ENCODE results near the gene ADARB2. TPM values are rescaled to one million over a fixed set of nuclear protein-coding genes. Genes with fewer than 3 reads are reported as not detected.

ADARB2 gene
- total and polyA plus RNA-seq, 4 donors: 0.22 to 1.3 (median 0.55) TPM

DNA sequence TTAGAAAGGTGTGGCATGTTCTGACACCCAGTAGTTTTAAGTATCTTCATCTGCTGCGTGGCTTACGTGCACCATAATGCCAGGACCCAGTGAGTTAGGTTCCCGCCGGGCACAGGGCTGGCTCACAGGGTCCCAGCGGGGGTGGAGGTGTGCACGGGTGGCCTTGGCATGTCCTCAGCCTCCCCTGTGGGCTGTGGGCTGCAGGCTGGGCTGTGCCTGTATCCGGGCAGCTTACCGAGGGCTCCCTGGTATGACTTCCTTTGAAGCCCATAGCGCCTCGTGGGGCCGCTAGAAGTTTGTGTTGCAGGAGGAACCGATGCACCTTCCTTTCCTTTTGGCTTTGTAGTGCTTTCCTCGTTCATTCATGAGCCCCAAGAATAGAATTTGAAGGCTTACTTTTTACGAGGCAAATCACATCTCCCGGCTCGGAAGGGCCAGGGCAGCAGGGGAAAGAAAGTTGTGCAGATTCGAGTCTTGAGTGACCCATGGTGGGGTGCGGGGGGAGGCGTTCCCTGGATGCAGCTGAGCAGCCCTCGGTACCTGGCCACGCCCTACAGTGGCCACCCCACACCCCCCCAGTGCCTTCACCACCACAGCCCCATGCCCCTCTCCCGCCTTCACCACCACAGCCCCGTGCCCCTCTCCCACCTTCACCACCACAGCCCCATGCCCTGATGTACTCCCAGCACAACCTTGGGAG, 568.0 kb downstream of the ADARB2 start:
- ATAC-seq (ENCODE audit: insufficient read depth, low FRiP score) (no peak), DNase-seq (no peak)
- 72 to 82% methylated on average over 23 of the region's 23 CpGs for WGBS, 2 donors
- Histone ChIP-seq H3K9ac (ENCODE audit: insufficient read depth in 1 of 2, low read length in 2 of 2) (no peak overlapping the region), H3K27ac (ENCODE audit: low read depth in 1 of 2, low read length in 1 of 2) (no peak overlapping the region), H3K4me1 (ENCODE audit: control insufficient read depth in 5 of 5, insufficient read depth in 5 of 5, low read length in 5 of 5) (peaks cover 0 to 3% (median 0%) of the 10 kb centered on the region in 5 donors), H3K36me3 (ENCODE audit: control insufficient read depth in 4 of 4, insufficient read depth in 4 of 4, low read length in 4 of 4) (no peaks in the 10 kb centered on the region), H3K9me3 (ENCODE audit: control insufficient read depth in 4 of 4, insufficient read depth in 3 of 4, low read length in 3 of 4) (peaks cover 0 to 2% (median under 1%) of the 10 kb centered on the region in 4 donors), H3K4me3 (no peak overlapping the region), H3K27me3 (ENCODE audit: control insufficient read depth in 3 of 3, insufficient read depth in 3 of 3, low read length in 2 of 3) (peaks cover 0 to 6% (median 0%) of the 10 kb centered on the region in 3 donors)
- TF ChIP-seq, protein P1, sequence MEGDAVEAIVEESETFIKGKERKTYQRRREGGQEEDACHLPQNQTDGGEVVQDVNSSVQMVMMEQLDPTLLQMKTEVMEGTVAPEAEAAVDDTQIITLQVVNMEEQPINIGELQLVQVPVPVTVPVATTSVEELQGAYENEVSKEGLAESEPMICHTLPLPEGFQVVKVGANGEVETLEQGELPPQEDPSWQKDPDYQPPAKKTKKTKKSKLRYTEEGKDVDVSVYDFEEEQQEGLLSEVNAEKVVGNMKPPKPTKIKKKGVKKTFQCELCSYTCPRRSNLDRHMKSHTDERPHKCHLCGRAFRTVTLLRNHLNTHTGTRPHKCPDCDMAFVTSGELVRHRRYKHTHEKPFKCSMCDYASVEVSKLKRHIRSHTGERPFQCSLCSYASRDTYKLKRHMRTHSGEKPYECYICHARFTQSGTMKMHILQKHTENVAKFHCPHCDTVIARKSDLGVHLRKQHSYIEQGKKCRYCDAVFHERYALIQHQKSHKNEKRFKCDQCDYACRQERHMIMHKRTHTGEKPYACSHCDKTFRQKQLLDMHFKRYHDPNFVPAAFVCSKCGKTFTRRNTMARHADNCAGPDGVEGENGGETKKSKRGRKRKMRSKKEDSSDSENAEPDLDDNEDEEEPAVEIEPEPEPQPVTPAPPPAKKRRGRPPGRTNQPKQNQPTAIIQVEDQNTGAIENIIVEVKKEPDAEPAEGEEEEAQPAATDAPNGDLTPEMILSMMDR (IDR thresholded peaks at IDR 0.05; ENCODE audit: control extremely low read depth, extremely low read depth): no peak

- no peaks in the 10 kb centered on the region for H3K36me3 ChIP-seq (ENCODE audit: control insufficient read depth in 4 of 4, insufficient read depth in 4 of 4, low read length in 4 of 4)
These were observed 568.6 kb downstream of the ADARB2 start for GRCh38 chr10:1168763-1169162.

DNA sequence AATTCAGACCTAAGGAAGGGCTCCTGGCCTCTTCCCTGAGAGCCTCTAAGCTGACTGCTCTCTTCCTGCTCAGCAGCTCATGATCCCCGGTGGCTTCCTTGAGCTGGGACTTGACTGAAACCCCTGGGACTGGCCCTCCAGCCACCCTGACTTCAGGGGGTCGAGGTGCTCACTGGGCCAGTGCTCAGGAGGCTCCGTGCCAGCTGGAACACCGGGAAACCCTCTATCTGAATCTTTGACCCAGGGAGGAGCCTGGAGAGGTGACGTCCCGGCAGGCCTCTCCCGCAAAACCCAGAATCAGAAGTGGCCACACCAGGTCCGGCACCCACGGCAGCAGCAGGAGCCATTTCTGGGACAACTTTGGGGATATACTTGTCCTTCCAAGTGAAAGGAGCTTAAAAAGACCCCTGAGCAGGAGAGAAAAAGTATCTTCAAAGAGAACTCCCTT, 570.5 kb downstream of the ADARB2 start:
- H3K9me3 ChIP-seq (ENCODE audit: control insufficient read depth in 4 of 4, insufficient read depth in 3 of 4, low read length in 3 of 4): peaks cover 0 to 1% (median 0%) of the 10 kb centered on the region in 4 donors
- no peak overlapping the region for H3K27ac ChIP-seq (ENCODE audit: low read depth in 1 of 2, low read length in 1 of 2)
- H3K9ac ChIP-seq (ENCODE audit: insufficient read depth in 1 of 2, low read length in 2 of 2): no peak overlapping the region
- H3K4me1 ChIP-seq (ENCODE audit: control insufficient read depth in 5 of 5, insufficient read depth in 5 of 5, low read length in 5 of 5): peaks cover 0 to 3% (median 0%) of the 10 kb centered on the region in 5 donors
- DNase-seq (no peak), ATAC-seq (ENCODE audit: insufficient read depth, low FRiP score) (no peak)
- TF ChIP-seq, protein P1 (IDR thresholded peaks at IDR 0.05; ENCODE audit: control extremely low read depth, extremely low read depth): no peak
- peaks cover 0 to 6% (median 0%) of the 10 kb centered on the region in 3 donors for H3K27me3 ChIP-seq (ENCODE audit: control insufficient read depth in 3 of 3, insufficient read depth in 3 of 3, low read length in 2 of 3)
- no peaks in the 10 kb centered on the region for H3K36me3 ChIP-seq (ENCODE audit: control insufficient read depth in 4 of 4, insufficient read depth in 4 of 4, low read length in 4 of 4)
- WGBS, 2 donors: 85 to 89% methylated on average over 9 of the region's 9 CpGs
- H3K4me3 ChIP-seq: no peak overlapping the region

More at GRCh38 chr10:1168763-1169162, 568.6 kb downstream of the ADARB2 start:
- peaks cover 0 to 6% (median 0%) of the 10 kb centered on the region in 3 donors for H3K27me3 ChIP-seq (ENCODE audit: control insufficient read depth in 3 of 3, insufficient read depth in 3 of 3, low read length in 2 of 3)
- no peak overlapping the region for H3K27ac ChIP-seq (ENCODE audit: low read depth in 1 of 2, low read length in 1 of 2)
- DNase-seq (no peak), ATAC-seq (ENCODE audit: insufficient read depth, low FRiP score) (no peak)
- TF ChIP-seq, protein P1 (IDR thresholded peaks at IDR 0.05; ENCODE audit: control extremely low read depth, extremely low read depth): no peak
- H3K4me1 ChIP-seq (ENCODE audit: control insufficient read depth in 5 of 5, insufficient read depth in 5 of 5, low read length in 5 of 5): peaks cover 0 to 3% (median 0%) of the 10 kb centered on the region in 5 donors
- no peak overlapping the region for H3K9ac ChIP-seq (ENCODE audit: insufficient read depth in 1 of 2, low read length in 2 of 2)
- peaks cover 0 to 1% (median 0%) of the 10 kb centered on the region in 4 donors for H3K9me3 ChIP-seq (ENCODE audit: control insufficient read depth in 4 of 4, insufficient read depth in 3 of 4, low read length in 3 of 4)
- WGBS, 2 donors: 84 to 90% methylated on average over 13 of the region's 13 CpGs
- H3K4me3 ChIP-seq: no peak overlapping the region
